Measurements from ENCODE around the gene LONRF3.

The LONRF3 gene

GRCh38 chrX:118974088-118974907 lies at the start of gene LONRF3:
Gene LONRF3 (plus strand): TSS chrX:118974618. CDS start chrX:118974781, 163 bp downstream.
- DNase-seq (ENCODE audit: low read depth, low spot score), result no peak

GRCh38 chrX:118928151-118928550 lies 46.3 kb upstream of the LONRF3 start:
- no peak for DNase-seq (ENCODE audit: low read depth, low spot score)

DNA sequence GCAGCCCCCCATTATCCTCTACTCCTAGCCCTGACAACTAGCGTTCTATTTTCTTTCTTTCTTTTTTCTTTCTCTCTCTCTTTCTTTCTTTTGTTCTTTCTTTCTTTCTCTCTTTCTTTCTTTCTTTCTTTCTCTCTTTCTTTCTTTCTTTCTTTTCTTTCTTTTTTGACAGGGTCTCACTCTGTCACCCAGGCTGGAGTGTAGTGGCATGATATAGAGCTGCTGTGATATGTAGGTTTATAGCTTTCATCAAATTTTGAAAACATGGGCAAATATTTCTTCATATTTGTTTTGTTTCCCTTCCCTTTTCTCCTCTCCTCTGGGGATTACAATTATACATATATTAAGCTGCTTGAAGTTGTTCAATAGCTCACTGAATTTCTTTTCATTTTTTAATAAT lies 39.1 kb upstream of the LONRF3 start:
- DNase-seq (ENCODE audit: low read depth, low spot score), result no peak

DNA sequence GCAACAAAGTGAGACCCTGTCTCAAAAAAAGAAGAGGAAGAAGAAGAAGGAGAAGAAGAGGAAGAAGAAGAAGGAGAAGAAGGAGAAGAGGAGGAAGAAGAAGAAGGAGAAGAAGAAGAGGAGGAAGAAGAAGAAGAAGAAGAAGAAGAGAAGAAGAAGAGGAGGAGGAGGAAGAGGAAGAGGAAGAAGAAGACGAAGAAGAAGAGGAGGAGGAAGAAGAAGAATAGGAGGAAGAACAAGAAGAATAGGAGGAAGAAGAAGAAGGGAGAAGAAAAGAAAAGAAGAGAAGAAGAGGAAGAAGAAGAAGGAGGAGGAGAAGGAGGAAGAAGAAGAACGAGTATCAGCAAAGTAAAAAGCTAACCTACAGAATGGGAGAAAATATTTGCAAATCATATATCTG lies 33.3 kb upstream of the LONRF3 start:
- no peak for DNase-seq (ENCODE audit: low read depth, low spot score)

DNA sequence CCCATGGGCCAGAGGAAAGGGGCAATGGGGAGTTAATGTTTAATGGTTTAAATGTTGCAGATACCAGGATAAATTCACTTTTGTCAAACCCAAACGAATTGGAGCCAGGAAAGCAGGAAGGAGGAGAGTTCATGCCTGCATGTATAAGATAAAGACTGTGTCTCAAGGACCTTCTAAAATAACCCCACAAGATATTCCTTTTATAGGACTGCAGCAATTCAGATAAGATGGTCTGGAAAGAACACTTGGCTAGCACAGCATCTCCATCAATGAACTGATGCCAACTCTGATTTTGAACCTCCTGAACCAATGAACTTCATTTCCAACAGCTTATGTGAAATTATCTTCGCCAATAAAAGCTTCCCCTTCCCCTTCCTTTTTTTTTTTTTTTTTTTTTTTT lies 31.3 kb upstream of the LONRF3 start:
- DNase-seq (ENCODE audit: low read depth, low spot score), result no peak

DNA sequence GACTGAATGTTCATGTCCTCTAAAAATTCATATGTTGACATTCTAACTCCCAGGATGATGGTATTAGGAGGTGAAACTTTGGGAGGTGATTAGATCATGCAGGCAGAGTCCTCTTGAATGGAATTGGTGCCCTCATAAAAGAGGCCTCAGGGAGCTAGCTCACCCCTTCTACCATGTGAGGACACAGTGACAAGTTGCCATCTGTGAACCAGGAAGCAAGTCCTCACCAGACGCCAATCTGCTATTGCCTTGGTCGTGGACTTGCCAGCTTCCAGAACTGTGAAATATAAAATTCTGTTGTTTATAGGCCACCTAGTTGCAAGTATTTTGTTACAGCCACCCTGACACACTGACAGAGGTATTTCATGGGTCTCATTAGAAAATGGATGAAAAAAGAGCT lies 28.5 kb upstream of the LONRF3 start:
- no peak for DNase-seq (ENCODE audit: low read depth, low spot score)

- no peak for DNase-seq (ENCODE audit: low read depth, low spot score)
Observed at GRCh38 chrX:118948270-118948669, 26.1 kb upstream of the LONRF3 start.

DNA sequence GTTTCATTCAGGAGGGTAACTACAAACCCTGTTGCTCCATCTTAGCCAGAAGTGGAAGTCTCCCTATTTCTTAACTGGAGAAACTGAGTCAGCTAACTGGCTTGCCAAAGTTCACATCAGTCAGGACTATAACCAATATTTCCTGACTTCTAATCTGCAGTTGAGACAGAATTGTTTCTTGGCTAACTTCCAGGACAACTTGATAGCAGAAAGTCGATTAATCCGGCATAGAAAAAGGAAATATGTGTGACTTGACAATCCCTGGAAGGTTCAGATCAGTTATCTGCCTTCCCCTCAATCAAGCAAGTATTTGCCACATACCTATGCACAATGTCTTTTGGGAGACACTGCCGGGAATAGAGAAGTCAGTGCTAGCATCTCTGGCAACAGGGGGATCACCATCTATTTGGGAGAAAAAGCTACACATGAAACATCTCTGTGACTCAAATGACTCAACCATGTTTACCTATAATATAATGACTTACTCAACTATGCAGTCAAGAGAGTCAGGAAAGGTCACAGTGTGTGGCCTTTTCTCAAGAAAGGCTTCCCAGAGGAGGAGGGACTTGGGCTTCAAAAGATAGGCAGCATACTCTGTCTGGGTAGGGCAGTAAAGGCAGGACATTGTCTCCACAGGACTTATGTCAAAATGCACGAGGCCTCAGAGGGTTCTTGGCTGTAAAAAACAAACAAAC lies 12.4 kb upstream of the LONRF3 start:
- no peak for DNase-seq (ENCODE audit: low read depth, low spot score)

GRCh38 chrX:118963159-118963558 lies 11.3 kb upstream of the LONRF3 start:
- DNase-seq (ENCODE audit: low read depth, low spot score), result no peak

DNA sequence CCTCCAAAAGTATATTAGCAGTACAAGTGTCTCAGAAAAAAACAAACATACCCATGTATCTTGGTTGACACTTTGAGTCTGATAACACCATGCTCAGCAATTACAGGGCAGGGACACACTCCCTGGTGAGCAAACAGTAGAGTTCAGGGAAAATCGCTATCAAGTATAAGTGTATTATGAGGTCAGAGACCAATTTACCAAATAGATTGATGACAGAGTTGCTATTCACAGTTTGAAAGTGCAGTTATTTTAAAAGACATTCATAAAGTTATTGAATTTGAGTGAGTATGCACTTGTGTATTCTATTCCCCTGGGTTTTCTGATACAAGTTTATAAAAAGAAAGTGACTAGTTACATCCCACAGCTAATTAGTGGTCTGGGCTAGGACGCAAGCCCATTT lies 10.2 kb upstream of the LONRF3 start:
- DNase-seq (ENCODE audit: low read depth, low spot score), result no peak

DNA sequence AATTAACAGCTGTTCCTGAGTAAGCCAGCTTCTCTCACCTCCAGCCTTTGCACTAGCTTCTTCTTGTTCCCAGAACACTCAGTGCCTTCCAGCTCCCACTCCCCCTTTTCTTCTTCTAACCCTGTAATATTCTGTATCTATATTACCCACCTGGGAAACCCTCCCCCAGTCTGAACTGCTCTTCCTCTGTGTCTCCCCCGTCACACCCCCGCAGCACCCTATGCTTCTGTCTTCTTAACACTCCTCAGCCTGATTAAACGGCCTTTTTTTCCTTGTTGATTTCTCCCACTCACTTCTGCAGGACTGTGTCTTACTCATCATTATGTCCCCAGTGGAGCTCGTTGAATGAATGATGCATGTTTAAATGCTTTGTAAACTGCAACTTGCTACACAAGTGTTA lies 9.0 kb upstream of the LONRF3 start:
- DNase-seq (ENCODE audit: low read depth, low spot score), result no peak

DNA sequence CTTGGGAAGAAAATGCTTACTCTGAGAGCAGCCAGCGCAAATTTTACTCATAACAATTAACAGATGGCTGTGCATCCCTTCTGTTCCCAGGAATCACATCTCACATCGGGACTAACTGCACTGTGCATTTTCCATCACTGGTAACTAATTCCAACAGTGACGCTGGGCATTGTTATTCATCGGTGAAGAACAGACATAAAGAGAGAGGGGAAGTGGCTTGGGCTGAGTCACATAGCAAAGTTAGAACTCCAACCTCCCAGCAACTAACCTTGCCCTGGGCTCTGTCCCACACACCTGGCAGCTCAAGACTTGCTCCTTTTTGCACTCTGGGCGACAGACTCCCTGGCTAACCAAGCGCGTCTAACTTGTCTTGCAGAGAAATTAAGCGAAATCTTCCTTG lies 6.4 kb upstream of the LONRF3 start:
- DNase-seq (ENCODE audit: low read depth, low spot score), result no peak

- peak; percentile 63 for DNase-seq (ENCODE audit: low read depth, low spot score)
Observed at GRCh38 chrX:118971552-118971951, 2.9 kb upstream of the LONRF3 start.

DNA sequence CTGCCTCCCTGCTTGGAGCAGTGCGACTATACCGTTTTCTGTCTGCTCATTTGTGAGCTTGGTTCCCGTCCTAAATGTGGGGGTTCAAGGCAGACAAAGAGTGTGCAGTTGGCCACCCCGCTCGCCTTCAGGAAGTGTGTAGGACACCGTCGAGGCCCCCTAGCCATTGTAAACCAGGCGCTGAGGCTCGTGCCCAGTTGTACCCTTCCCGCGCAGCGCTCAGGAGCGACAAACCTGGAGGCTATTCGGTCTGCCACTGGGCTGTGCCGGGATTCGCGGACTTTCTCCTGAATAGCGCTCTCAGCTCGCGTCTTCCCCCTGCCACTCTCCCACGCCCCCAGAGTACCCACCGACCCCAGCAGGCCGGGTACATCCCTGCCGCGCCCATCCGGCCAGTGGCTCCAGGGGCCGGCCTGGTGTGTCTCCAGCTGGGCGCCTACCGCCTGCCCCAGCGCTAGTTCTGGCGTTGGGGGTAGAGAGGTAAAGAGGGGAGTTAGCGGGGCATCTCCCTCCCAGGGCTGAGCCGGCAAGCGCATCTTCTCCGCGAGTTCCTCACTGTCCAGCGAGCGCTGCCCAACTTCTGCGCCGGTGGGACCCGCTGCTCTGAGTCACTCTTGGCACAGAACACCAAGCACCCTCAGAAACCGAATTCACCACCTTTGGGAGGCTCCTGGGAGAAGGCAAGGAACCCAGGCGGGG lies 880 bp upstream of the LONRF3 start:
- DNase-seq (ENCODE audit: low read depth, low spot score), result no peak

GRCh38 chrX:118974908-118975671 lies 672 bp downstream of the LONRF3 start:
- no peak for DNase-seq (ENCODE audit: low read depth, low spot score)

GRCh38 chrX:118975831-118976598 lies 1.6 kb downstream of the LONRF3 start:
- no peak for DNase-seq (ENCODE audit: low read depth, low spot score)

- no peak for DNase-seq (ENCODE audit: low read depth, low spot score)
Observed at GRCh38 chrX:118976599-118977340, 2.4 kb downstream of the LONRF3 start.

DNA sequence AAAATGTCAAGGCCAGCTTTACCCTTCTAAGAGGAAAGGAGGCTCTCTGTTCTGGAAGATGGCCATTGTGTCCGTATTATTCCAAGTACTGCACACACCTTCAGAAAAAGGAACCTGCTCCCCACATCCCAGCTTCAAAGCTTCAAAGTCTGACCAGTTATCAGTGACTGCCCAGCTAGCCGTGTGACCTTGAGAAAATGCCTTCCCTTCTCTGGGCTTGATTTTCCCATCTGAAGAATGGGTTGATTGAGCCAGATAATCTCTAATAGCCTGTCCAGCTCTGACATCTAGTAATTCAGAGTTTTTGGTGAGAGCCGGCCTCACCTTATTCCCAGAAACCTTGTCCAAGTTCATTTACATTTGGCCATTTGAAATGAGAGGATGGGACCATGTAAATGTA lies 3.0 kb downstream of the LONRF3 start:
- no peak for DNase-seq (ENCODE audit: low read depth, low spot score)

DNA sequence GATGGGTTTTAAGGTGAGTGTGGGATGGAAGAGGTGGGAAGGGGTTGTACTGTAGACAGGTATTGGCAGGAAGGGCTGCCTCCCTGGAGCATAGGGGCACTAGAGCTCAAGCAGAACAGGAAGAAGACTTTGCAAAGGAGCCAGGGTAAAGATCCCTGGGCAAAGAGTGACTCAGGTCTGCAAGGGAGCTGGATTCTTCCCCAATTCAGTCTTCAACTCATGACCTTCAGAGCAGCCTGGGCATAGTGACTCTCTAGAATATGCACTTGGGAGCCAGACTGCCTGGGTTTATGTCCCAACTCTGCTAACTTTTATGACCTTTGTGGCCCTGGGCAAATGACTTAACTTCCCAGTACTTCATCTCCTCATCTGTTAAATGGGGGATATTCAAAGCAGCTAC lies 4.0 kb downstream of the LONRF3 start:
- DNase-seq (ENCODE audit: low read depth, low spot score), result no peak

DNA sequence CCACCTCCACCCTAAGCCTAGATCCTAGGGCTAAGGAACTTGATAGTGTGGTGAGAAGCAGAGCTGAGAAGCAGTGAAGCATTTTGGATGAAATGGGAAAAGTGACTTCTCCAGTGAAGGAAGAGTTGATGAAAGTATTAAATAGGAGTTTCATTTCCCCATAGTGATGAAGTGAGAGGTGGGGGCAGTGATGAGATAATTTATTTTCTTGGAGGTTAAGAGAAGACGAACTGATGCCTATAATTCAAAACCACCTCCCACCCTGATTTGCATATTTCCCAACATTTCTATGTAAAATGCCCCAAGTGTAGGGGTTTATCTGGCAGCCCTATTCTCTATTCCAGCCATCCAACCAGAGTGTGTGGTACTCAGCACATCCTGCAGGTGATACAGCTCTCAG lies 6.3 kb downstream of the LONRF3 start:
- no peak for DNase-seq (ENCODE audit: low read depth, low spot score)

Measured in iPS DF 19.7 (cell line).